Type B pancreatic cell (in vitro differentiated cells): ENCODE measurements around the gene ZNF185. TPM values are rescaled to one million over a fixed set of nuclear protein-coding genes. Genes with fewer than 3 reads are reported as not detected.

Experiments
- DNase-seq: peaks from one replicate; pipeline ENCODE4 v3.0.0; 2021; ENCODE audit warnings: mixed read lengths; ENCODE audit not compliant: unreplicated experiment; ENCODE audit errors: extremely low spot score
- H3K27ac Mint-ChIP-seq: 2 replicates; pipeline ENCODE4 v1.8.0; 2021; ENCODE audit warnings: mild to moderate bottlenecking, mixed read lengths
- H3K27me3 Mint-ChIP-seq: 2 replicates; pipeline ENCODE4 v1.8.0; 2021; ENCODE audit warnings: mixed read lengths
- H3K36me3 Mint-ChIP-seq: 2 replicates; pipeline ENCODE4 v1.8.0; 2021; ENCODE audit warnings: mixed read lengths
- H3K4me1 Mint-ChIP-seq: one replicate; pipeline ENCODE4 v1.8.0; 2021; ENCODE audit warnings: mixed read lengths; ENCODE audit not compliant: unreplicated experiment
- H3K4me3 Mint-ChIP-seq: 2 replicates; pipeline ENCODE4 v1.8.0; 2021; ENCODE audit warnings: mild to moderate bottlenecking, mixed read lengths
- H3K9me3 Mint-ChIP-seq: 2 replicates; pipeline ENCODE4 v1.8.0; 2021; ENCODE audit warnings: mixed read lengths
- CTCF ChIP-seq: fragments of 200-600 bp; sonication (generic); conservative IDR thresholded peaks from 2 replicates; pipeline ENCODE4 v1.5.0; 2021; ENCODE audit warnings: antibody characterized with exemption, mild to moderate bottlenecking
- total RNA-seq: library from RNA; stranded (reverse); gene quantifications from 2 replicates; pipeline ENCODE4 v1.2.1, GENCODE V29; 2021; ENCODE audit warnings: low replicate concordance

The ZNF185 gene
- total RNA-seq, 1 donor from 2014 or later: 45.4 TPM

GRCh38 chrX:152928761-152929400 lies 31.0 kb downstream of the ZNF185 start:
- H3K36me3 Mint-ChIP-seq: no peaks in the 10 kb centered on the region
- no peaks in the 10 kb centered on the region for H3K4me1 Mint-ChIP-seq
- no peak for TF ChIP-seq CTCF
- no peaks in the 10 kb centered on the region for H3K9me3 Mint-ChIP-seq
- H3K27ac Mint-ChIP-seq: no peak overlapping the region
- H3K4me3 Mint-ChIP-seq: no peak overlapping the region
- no peaks in the 10 kb centered on the region for H3K27me3 Mint-ChIP-seq
- DNase-seq: no peak

GRCh38 chrX:152929898-152930297 lies 32.0 kb downstream of the ZNF185 start:
- no peaks in the 10 kb centered on the region for H3K4me1 Mint-ChIP-seq
- H3K4me3 Mint-ChIP-seq: no peak overlapping the region
- no peak for DNase-seq
- H3K27ac Mint-ChIP-seq: no peak overlapping the region
- no peak for TF ChIP-seq CTCF
- no peaks in the 10 kb centered on the region for H3K36me3 Mint-ChIP-seq
- H3K9me3 Mint-ChIP-seq: no peaks in the 10 kb centered on the region
- H3K27me3 Mint-ChIP-seq: no peaks in the 10 kb centered on the region

- H3K36me3 Mint-ChIP-seq: no peaks in the 10 kb centered on the region
- no peak overlapping the region for H3K4me3 Mint-ChIP-seq
- no peak for DNase-seq
- H3K27me3 Mint-ChIP-seq: no peaks in the 10 kb centered on the region
- H3K27ac Mint-ChIP-seq: no peak overlapping the region
- H3K9me3 Mint-ChIP-seq: no peaks in the 10 kb centered on the region
- no peak for TF ChIP-seq CTCF
- H3K4me1 Mint-ChIP-seq: no peaks in the 10 kb centered on the region
Observed at GRCh38 chrX:152930516-152930915, 32.6 kb downstream of the ZNF185 start.

- H3K27me3 Mint-ChIP-seq: no peaks in the 10 kb centered on the region
- no peaks in the 10 kb centered on the region for H3K9me3 Mint-ChIP-seq
- no peaks in the 10 kb centered on the region for H3K4me1 Mint-ChIP-seq
- no peak for DNase-seq
- no peaks in the 10 kb centered on the region for H3K36me3 Mint-ChIP-seq
- TF ChIP-seq CTCF: no peak
- no peak overlapping the region for H3K4me3 Mint-ChIP-seq
- H3K27ac Mint-ChIP-seq: no peak overlapping the region
Observed at GRCh38 chrX:152932144-152932543, 34.3 kb downstream of the ZNF185 start.

- Mint-ChIP-seq H3K4me3 (no peak overlapping the region), H3K36me3 (no peaks in the 10 kb centered on the region), H3K27ac (no peak overlapping the region), H3K4me1 (no peaks in the 10 kb centered on the region), H3K9me3 (no peaks in the 10 kb centered on the region), H3K27me3 (no peaks in the 10 kb centered on the region)
- TF ChIP-seq CTCF: no peak
- no peak for DNase-seq
Observed at GRCh38 chrX:152932598-152933175, 34.8 kb downstream of the ZNF185 start.
